ENCODE data around the gene COL13A1. TPM values are rescaled to one million over a fixed set of nuclear protein-coding genes. Genes with fewer than 3 reads are reported as not detected.

COL13A1 gene
- total and polyA plus RNA-seq, 2 donors (not counting 1 experiment from before 2014, with no cell fraction given), result 5.7 to 7.4 TPM

DNA sequence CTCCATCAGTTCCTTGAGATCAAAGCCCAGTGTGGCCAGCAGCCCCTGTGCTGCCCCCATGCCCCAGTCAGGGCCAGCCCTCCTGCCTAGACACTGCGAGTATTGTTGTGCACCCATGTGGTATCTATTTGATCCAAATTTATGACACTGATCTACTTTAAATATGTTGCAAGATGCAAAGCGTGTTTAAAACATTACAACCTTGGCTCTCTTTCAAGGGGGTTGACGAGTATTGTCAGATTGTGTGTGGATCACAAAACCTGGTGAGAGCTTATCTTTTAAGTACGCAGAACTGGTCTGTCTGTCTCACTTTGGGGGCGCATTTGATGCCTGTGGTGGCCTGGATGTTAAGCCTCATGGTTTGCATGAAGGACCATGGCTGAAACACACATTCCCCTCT, 108.9 kb downstream of the COL13A1 start:
- Histone ChIP-seq H2AFZ (ENCODE audit: low read length) (no peak overlapping the region), H3K9me3 (ENCODE audit: control insufficient read depth, insufficient read depth, low read depth, low read length) (no peaks in the 10 kb centered on the region), H3K4me2 (ENCODE audit: extremely low read depth, insufficient read depth, low read length) (no peak overlapping the region), H3K79me2 (ENCODE audit: control insufficient read depth, insufficient read depth, low read length) (no peaks in the 10 kb centered on the region), H3K4me3 (replicated peaks in 1 of 4; ENCODE audit: control extremely low read depth in 1 of 4, insufficient read depth in 1 of 4, low read depth in 3 of 4, low read length in 4 of 4) (no peak overlapping the region), H3K27me3 (ENCODE audit: control insufficient read depth, insufficient read depth, low read length) (no peaks in the 10 kb centered on the region), H3K27ac (ENCODE audit: insufficient read depth, low read length) (no peak overlapping the region), H3K4me1 (ENCODE audit: control insufficient read depth, extremely low read depth, insufficient read depth, low read length) (no peaks in the 10 kb centered on the region), H3K36me3 (ENCODE audit: control insufficient read depth, insufficient read depth, low read length) (no peaks in the 10 kb centered on the region), H3K9ac (ENCODE audit: insufficient read depth, low read length) (no peak overlapping the region), H4K20me1 (ENCODE audit: control insufficient read depth, extremely low read depth, insufficient read depth, low read length) (no peaks in the 10 kb centered on the region)
- TF ChIP-seq, protein P1, sequence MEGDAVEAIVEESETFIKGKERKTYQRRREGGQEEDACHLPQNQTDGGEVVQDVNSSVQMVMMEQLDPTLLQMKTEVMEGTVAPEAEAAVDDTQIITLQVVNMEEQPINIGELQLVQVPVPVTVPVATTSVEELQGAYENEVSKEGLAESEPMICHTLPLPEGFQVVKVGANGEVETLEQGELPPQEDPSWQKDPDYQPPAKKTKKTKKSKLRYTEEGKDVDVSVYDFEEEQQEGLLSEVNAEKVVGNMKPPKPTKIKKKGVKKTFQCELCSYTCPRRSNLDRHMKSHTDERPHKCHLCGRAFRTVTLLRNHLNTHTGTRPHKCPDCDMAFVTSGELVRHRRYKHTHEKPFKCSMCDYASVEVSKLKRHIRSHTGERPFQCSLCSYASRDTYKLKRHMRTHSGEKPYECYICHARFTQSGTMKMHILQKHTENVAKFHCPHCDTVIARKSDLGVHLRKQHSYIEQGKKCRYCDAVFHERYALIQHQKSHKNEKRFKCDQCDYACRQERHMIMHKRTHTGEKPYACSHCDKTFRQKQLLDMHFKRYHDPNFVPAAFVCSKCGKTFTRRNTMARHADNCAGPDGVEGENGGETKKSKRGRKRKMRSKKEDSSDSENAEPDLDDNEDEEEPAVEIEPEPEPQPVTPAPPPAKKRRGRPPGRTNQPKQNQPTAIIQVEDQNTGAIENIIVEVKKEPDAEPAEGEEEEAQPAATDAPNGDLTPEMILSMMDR (conservative IDR thresholded peaks at IDR 0.05 in 1 of 2, IDR thresholded peaks at IDR 0.05 in 1 of 2; ENCODE audit: low read depth in 1 of 2, low read length in 2 of 2), result no peak
- no peak for TF ChIP-seq EZH2 (IDR thresholded peaks at IDR 0.05; ENCODE audit: low read length, missing control alignments)
- DNase-seq (ENCODE audit: low read depth in 2 of 2), result no peak

DNA sequence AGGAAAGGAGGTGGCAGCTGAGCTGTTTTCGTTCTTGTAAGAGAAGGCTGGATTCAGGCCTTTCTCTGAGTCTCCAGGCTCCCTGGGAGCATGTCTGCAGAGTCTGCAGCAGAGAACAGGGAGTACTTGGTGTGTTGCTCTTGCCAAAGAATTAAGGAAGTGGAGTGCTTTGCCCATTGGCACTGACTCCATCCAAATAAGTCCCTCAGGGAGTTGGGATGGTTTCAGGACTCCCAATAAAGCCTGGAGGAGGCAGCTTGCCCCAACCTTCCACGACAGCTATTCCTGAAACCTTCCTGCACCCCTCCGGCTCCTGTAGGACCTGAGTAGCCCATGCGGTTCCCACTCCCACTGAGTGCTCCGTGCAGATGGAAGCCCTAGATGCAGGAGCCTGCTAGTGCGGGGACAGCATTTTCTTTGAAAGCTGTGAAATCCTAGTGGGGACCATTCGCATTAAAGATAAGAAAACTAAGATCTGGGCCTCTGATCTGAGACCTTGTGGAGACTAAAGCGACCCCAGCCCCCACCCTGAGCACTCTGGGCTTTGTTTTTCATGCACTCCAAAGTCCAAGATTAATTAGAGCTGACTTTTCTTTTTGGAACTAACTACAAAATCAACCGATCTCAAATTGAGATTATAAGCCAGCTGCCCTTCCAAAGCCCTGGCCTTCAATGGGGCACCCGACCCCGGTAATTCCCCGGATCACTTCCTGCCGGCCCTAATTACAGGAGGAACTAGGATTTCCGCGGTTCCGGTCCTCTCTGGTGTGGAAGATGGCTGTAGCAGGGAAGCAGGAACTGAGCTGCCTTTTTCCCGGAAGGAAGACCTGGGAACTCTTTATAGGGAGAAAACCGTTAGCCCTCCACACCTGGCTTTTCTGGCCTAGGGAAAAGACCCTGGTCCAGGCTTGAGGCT, 110.2 kb downstream of the COL13A1 start:
- peak in 1 of 2 donors; percentile 22 for DNase-seq (ENCODE audit: low read depth in 2 of 2)
- H3K36me3 ChIP-seq (ENCODE audit: control insufficient read depth, insufficient read depth, low read length), result no peaks in the 10 kb centered on the region
- no peaks in the 10 kb centered on the region for H3K4me1 ChIP-seq (ENCODE audit: control insufficient read depth, extremely low read depth, insufficient read depth, low read length)
- H3K27ac ChIP-seq (ENCODE audit: insufficient read depth, low read length), result no peak overlapping the region
- H3K27me3 ChIP-seq (ENCODE audit: control insufficient read depth, insufficient read depth, low read length), result no peaks in the 10 kb centered on the region
- H4K20me1 ChIP-seq (ENCODE audit: control insufficient read depth, extremely low read depth, insufficient read depth, low read length), result no peaks in the 10 kb centered on the region
- H3K79me2 ChIP-seq (ENCODE audit: control insufficient read depth, insufficient read depth, low read length), result no peaks in the 10 kb centered on the region
- no peaks in the 10 kb centered on the region for H3K9me3 ChIP-seq (ENCODE audit: control insufficient read depth, insufficient read depth, low read depth, low read length)
- H3K9ac ChIP-seq (ENCODE audit: insufficient read depth, low read length), result no peak overlapping the region
- H3K4me3 ChIP-seq (replicated peaks in 1 of 4; ENCODE audit: control extremely low read depth in 1 of 4, insufficient read depth in 1 of 4, low read depth in 3 of 4, low read length in 4 of 4), result no peak overlapping the region
- no peak overlapping the region for H2AFZ ChIP-seq (ENCODE audit: low read length)
- TF ChIP-seq, protein P1 (conservative IDR thresholded peaks at IDR 0.05 in 1 of 2, IDR thresholded peaks at IDR 0.05 in 1 of 2; ENCODE audit: low read depth in 1 of 2, low read length in 2 of 2), result no peak
- TF ChIP-seq EZH2 (IDR thresholded peaks at IDR 0.05; ENCODE audit: low read length, missing control alignments), result no peak
- no peak overlapping the region for H3K4me2 ChIP-seq (ENCODE audit: extremely low read depth, insufficient read depth, low read length)

DNA sequence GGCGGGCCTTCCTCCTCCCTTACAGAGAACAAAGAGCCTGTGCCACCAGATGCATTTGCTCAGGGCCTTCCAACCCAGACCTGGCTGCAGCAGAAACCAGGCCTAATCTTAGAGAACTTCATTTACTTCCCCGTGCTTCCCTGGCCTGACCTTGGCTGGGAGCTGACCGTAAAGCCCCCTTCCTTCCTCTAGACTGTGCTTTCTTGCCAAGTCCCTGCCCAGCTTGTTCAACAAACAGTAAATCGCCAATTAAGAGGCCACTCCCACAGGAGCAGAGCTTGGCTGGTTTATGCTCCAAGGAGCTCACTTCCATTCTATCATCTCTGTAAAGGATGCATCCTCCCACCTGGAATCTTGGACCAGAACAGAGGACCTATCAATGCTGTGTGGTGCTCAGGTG, 110.9 kb downstream of the COL13A1 start:
- H3K9me3 ChIP-seq (ENCODE audit: control insufficient read depth, insufficient read depth, low read depth, low read length), result no peaks in the 10 kb centered on the region
- H3K79me2 ChIP-seq (ENCODE audit: control insufficient read depth, insufficient read depth, low read length), result no peaks in the 10 kb centered on the region
- no peaks in the 10 kb centered on the region for H4K20me1 ChIP-seq (ENCODE audit: control insufficient read depth, extremely low read depth, insufficient read depth, low read length)
- DNase-seq (ENCODE audit: low read depth in 2 of 2), result peak in 1 of 2 donors; percentile 25
- no peaks in the 10 kb centered on the region for H3K4me1 ChIP-seq (ENCODE audit: control insufficient read depth, extremely low read depth, insufficient read depth, low read length)
- no peaks in the 10 kb centered on the region for H3K36me3 ChIP-seq (ENCODE audit: control insufficient read depth, insufficient read depth, low read length)
- H3K27me3 ChIP-seq (ENCODE audit: control insufficient read depth, insufficient read depth, low read length), result no peaks in the 10 kb centered on the region
- H3K27ac ChIP-seq (ENCODE audit: insufficient read depth, low read length), result no peak overlapping the region
- H3K4me2 ChIP-seq (ENCODE audit: extremely low read depth, insufficient read depth, low read length), result no peak overlapping the region
- TF ChIP-seq, protein P1 (conservative IDR thresholded peaks at IDR 0.05 in 1 of 2, IDR thresholded peaks at IDR 0.05 in 1 of 2; ENCODE audit: low read depth in 1 of 2, low read length in 2 of 2), result no peak
- TF ChIP-seq EZH2 (IDR thresholded peaks at IDR 0.05; ENCODE audit: low read length, missing control alignments), result no peak
- no peak overlapping the region for H2AFZ ChIP-seq (ENCODE audit: low read length)
- no peak overlapping the region for H3K9ac ChIP-seq (ENCODE audit: insufficient read depth, low read length)
- no peak overlapping the region for H3K4me3 ChIP-seq (replicated peaks in 1 of 4; ENCODE audit: control extremely low read depth in 1 of 4, insufficient read depth in 1 of 4, low read depth in 3 of 4, low read length in 4 of 4)
